ENCODE results near the gene ZFYVE16.
"Not testable (repeated sequence)": the region's sequence is repeated elsewhere in the genome, so short reads cannot be mapped to it uniquely, and the experiment has no call there.

The ZFYVE16 gene

DNA sequence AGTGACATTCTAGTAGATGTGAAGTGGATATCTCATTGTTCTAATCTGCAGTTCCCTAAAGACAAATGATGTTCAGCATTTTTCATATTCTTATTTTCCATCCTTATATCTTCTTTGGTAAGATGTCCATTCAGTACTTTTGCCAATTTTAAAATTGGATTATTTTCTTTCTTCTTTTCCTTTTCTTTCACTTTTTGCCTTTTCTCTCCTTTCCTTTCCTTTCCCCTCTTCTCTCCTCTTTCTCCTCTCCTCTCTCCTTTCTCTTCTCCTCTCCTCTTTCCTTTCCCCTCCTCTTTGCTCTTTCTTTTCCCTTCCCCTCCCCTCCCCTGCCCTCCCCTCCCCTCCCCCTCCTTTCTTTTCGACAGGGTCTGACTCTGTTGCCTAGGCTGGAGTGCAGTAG, 10.1 kb downstream of the ZFYVE16 start:
- TF ChIP-seq, protein P1, sequence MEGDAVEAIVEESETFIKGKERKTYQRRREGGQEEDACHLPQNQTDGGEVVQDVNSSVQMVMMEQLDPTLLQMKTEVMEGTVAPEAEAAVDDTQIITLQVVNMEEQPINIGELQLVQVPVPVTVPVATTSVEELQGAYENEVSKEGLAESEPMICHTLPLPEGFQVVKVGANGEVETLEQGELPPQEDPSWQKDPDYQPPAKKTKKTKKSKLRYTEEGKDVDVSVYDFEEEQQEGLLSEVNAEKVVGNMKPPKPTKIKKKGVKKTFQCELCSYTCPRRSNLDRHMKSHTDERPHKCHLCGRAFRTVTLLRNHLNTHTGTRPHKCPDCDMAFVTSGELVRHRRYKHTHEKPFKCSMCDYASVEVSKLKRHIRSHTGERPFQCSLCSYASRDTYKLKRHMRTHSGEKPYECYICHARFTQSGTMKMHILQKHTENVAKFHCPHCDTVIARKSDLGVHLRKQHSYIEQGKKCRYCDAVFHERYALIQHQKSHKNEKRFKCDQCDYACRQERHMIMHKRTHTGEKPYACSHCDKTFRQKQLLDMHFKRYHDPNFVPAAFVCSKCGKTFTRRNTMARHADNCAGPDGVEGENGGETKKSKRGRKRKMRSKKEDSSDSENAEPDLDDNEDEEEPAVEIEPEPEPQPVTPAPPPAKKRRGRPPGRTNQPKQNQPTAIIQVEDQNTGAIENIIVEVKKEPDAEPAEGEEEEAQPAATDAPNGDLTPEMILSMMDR (IDR thresholded peaks at IDR 0.05; ENCODE audit: insufficient read depth, low read length, poor library complexity, severe bottlenecking) = no peak
- H3K27me3 ChIP-seq (replicated peaks; ENCODE audit: control insufficient read depth, insufficient read depth, low read length) = no peaks in the 10 kb centered on the region
- H3K4me3 ChIP-seq (replicated peaks; ENCODE audit: low read depth, low read length) = no peak overlapping the region
- DNase-seq (ENCODE audit: extremely low read depth, insufficient read length) = no peak
- no peaks in the 10 kb centered on the region for H3K36me3 ChIP-seq (ENCODE audit: control insufficient read depth, insufficient read depth, low read length)

DNA sequence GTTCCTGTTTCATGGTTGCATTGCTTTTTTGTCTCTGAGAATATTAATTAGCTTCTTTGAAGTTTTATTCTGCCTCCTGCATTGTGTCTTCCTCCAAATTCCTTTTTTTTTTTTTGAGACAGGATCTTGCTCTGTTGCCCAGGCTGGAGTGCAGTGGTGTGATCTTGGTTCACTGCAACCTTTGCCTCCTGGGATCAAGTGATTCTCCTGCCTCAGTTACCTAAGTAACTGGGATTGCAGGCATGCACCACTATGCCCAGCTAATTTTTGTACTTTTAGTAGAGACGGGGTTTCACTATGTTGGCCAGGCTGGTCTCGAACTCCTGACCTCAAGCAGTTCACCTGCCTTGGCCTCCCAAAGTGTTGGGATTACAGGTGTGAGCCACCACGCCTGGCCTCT, 16.5 kb downstream of the ZFYVE16 start:
- not testable (repeated sequence) for H3K4me3 ChIP-seq (replicated peaks; ENCODE audit: low read depth, low read length); H3K27me3 ChIP-seq (replicated peaks; ENCODE audit: control insufficient read depth, insufficient read depth, low read length); H3K36me3 ChIP-seq (ENCODE audit: control insufficient read depth, insufficient read depth, low read length); DNase-seq (ENCODE audit: extremely low read depth, insufficient read length)

DNA sequence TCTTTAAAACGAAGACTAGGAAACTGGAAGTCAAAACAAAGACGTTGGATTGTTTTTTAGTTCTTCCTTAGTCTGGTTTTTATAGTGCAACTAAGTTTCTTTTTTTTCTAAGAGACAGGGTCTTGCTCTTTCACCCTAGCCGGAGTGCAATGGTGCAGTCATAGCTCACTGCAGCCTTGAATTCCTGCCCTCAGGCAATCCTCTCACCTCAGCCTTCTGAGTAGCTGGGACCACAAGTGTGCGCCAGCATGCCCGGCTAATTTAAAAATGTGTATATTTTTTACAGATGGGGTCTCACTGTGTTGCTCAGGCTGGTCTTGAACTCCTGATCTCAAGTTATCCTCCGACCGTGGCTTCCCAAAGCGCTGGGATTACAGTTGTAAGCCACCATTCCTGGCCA, 27.6 kb downstream of the ZFYVE16 start:
- H3K36me3 ChIP-seq (ENCODE audit: control insufficient read depth, insufficient read depth, low read length) = no peaks in the 10 kb centered on the region; the same call in 1 of the 2 replicates
- TF ChIP-seq, protein P1 (IDR thresholded peaks at IDR 0.05; ENCODE audit: insufficient read depth, low read length, poor library complexity, severe bottlenecking) = no peak

DNA sequence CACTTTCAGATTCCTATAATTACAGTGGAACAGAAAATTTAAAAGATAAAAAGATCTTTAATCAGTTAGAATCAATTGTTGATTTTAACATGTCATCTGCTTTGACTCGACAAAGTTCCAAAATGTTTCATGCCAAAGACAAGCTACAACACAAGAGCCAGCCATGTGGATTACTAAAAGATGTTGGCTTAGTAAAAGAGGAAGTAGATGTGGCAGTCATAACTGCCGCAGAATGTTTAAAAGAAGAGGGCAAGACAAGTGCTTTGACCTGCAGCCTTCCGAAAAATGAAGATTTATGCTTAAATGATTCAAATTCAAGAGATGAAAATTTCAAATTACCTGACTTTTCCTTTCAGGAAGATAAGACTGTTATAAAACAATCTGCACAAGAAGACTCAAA, 29.5 kb downstream of the ZFYVE16 start:
- Histone ChIP-seq H3K27me3 (replicated peaks; ENCODE audit: control insufficient read depth, insufficient read depth, low read length) (no peaks in the 10 kb centered on the region), H3K4me3 (replicated peaks; ENCODE audit: low read depth, low read length) (no peak overlapping the region), H3K36me3 (ENCODE audit: control insufficient read depth, insufficient read depth, low read length) (no peaks in the 10 kb centered on the region; the same call in 1 of the 2 replicates)
- DNase-seq (ENCODE audit: extremely low read depth, insufficient read length) = no peak
- TF ChIP-seq, protein P1 (IDR thresholded peaks at IDR 0.05; ENCODE audit: insufficient read depth, low read length, poor library complexity, severe bottlenecking) = no peak

More for the DNA sequence above, 27.6 kb downstream of the ZFYVE16 start:
- Histone ChIP-seq H3K4me3 (replicated peaks; ENCODE audit: low read depth, low read length) (no peak overlapping the region), H3K27me3 (replicated peaks; ENCODE audit: control insufficient read depth, insufficient read depth, low read length) (no peaks in the 10 kb centered on the region)
- no peak for DNase-seq (ENCODE audit: extremely low read depth, insufficient read length)

DNA sequence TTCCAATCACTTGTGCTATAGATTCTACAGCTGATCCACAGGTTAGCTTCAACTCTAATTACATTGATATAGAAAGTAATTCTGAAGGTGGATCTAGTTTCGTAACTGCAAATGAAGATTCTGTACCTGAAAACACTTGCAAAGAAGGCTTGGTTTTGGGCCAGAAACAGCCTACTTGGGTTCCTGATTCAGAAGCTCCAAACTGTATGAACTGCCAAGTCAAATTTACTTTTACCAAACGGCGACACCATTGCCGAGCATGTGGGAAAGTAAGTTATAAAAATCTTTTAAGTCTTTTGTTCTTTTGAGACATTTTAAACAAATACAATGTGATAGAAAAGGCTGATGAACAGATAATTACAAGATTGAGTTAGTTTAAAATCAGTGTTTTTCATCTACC, 30.9 kb downstream of the ZFYVE16 start:
- Histone ChIP-seq H3K27me3 (replicated peaks; ENCODE audit: control insufficient read depth, insufficient read depth, low read length) (no peaks in the 10 kb centered on the region), H3K36me3 (ENCODE audit: control insufficient read depth, insufficient read depth, low read length) (no peaks in the 10 kb centered on the region; the same call in 1 of the 2 replicates), H3K4me3 (replicated peaks; ENCODE audit: low read depth, low read length) (no peak overlapping the region)
- TF ChIP-seq, protein P1 (IDR thresholded peaks at IDR 0.05; ENCODE audit: insufficient read depth, low read length, poor library complexity, severe bottlenecking) = no peak
- no peak for DNase-seq (ENCODE audit: extremely low read depth, insufficient read length)

DNA sequence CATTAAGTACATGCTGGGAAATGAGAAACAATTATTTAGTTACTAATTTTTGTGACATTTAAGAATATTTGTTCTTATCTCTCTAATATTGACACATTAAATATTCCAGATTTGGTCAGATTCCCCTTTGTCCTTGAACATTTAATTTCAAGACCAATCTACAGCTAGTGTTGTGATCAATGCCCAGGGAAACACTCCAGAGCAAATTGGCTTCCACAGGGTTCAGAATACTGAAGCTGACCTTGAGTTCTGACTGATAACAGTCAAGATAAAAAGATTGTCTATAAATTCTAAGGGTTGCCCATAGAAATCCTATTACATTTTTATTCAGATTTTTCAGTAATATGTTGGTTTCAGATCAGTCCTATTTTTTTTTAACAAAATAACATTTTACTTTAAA, 31.3 kb downstream of the ZFYVE16 start:
- TF ChIP-seq, protein P1 (IDR thresholded peaks at IDR 0.05; ENCODE audit: insufficient read depth, low read length, poor library complexity, severe bottlenecking) = no peak
- Histone ChIP-seq H3K4me3 (replicated peaks; ENCODE audit: low read depth, low read length) (no peak overlapping the region), H3K36me3 (ENCODE audit: control insufficient read depth, insufficient read depth, low read length) (no peaks in the 10 kb centered on the region; the same call in 1 of the 2 replicates), H3K27me3 (replicated peaks; ENCODE audit: control insufficient read depth, insufficient read depth, low read length) (no peaks in the 10 kb centered on the region)
- no peak for DNase-seq (ENCODE audit: extremely low read depth, insufficient read length)

Data from GM06990 (cell line).